Measurements from ENCODE around the gene COL20A1.

The COL20A1 gene

DNA sequence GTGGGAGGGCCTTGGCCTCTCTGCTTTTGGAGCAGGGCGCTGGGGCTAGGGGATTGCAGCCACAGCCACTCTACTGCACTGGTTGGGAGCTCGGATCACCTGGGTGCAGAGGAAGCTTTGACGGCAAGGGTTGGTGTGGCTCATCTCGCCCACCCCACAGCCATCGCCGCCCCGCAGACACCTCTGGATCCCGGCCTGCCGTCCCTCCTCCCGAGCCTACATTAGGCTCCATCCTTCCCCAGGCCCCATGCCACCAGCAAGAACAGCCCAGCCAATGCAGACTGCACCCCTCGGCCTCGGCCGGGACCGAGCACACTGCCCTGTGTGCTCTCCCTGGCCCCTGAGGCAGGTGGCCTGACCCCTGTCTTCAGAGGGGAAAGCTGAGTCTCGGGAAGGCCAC, 32.5 kb upstream of the COL20A1 start:
- no peak for DNase-seq (ENCODE audit: low read depth)
- TF ChIP-seq, protein P1, sequence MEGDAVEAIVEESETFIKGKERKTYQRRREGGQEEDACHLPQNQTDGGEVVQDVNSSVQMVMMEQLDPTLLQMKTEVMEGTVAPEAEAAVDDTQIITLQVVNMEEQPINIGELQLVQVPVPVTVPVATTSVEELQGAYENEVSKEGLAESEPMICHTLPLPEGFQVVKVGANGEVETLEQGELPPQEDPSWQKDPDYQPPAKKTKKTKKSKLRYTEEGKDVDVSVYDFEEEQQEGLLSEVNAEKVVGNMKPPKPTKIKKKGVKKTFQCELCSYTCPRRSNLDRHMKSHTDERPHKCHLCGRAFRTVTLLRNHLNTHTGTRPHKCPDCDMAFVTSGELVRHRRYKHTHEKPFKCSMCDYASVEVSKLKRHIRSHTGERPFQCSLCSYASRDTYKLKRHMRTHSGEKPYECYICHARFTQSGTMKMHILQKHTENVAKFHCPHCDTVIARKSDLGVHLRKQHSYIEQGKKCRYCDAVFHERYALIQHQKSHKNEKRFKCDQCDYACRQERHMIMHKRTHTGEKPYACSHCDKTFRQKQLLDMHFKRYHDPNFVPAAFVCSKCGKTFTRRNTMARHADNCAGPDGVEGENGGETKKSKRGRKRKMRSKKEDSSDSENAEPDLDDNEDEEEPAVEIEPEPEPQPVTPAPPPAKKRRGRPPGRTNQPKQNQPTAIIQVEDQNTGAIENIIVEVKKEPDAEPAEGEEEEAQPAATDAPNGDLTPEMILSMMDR (IDR thresholded peaks at IDR 0.05; ENCODE audit: low read depth, low read length, missing control alignments) = no peak
- no peak overlapping the region for H3K4me3 ChIP-seq (ENCODE audit: low read depth, low read length)

DNA sequence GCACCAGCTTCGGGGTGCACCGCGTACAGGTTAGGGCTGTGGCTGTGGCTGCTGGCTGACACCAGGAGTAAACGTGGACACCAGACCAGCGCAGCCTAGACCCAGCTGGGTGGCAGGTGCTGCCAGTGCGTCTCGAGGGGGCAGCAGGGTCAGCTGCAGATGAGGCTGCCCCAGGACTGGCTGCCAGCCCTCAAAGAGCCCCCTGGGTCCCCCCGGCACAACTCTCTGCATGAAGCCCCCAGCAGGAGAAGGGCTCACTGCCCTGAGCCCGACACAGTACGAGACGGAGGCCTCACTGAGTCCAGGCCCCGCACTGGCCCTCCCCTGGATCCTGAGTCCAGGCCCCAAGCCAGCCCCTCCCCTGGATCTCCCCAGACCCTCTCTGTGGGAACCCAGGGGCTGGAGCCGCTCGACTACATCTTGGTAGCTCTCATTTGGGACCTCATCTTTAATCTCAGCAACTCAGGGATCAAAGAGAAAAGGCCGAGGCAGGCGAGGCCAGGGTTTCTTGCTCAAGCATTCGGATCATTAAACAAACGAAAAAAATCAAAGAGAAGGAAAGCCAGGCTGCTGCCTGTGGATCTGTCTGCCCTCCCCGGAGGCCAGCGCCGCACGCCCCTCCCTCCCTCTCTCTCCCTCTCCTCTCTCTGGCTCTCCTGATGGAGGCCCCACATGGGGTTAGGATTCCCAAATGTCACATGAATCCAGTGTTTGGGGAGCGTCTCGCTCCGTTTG, 31.8 kb upstream of the COL20A1 start:
- no peak for DNase-seq (ENCODE audit: low read depth)
- TF ChIP-seq, protein P1 (IDR thresholded peaks at IDR 0.05; ENCODE audit: low read depth, low read length, missing control alignments) = no peak
- H3K4me3 ChIP-seq (ENCODE audit: low read depth, low read length) = no peak overlapping the region

DNA sequence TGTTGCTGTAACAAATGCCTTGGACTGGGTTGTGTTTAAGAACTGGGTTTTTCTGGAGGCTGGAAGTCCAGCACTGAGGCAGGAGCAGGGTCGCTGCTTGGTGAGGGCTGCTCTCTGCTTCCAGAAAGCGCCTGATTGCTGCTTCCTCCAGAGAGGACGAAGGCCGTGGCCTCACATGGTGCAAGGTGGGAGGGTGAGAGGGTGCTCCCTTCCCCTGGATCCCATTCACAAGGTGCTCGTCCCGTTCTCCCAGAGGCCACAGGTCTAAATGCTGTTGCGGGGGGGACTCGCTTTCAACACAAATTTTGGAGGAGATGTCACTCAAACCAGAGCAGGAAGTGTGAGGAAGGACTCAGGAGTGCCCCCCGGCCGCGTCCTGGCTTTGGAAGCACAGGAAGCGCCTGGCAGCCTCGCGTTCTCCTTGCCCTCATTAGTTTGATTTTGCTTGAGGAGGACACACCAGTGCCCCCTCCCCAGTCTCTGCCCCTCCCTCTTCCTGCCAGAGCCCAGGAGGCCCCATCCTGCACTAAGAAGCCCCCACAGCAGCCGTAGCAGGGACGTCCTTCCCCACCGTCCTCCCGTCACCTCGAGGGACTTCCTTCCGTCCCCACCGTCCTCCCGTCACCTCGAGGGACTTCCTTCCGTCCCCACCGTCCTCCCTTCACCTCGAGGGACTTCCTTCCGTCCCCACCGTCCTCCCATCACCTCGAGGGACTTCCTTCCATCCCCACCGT, 31.0 kb upstream of the COL20A1 start:
- DNase-seq (ENCODE audit: low read depth) = no peak
- no peak overlapping the region for H3K4me3 ChIP-seq (ENCODE audit: low read depth, low read length)
- TF ChIP-seq, protein P1 (IDR thresholded peaks at IDR 0.05; ENCODE audit: low read depth, low read length, missing control alignments) = no peak

DNA sequence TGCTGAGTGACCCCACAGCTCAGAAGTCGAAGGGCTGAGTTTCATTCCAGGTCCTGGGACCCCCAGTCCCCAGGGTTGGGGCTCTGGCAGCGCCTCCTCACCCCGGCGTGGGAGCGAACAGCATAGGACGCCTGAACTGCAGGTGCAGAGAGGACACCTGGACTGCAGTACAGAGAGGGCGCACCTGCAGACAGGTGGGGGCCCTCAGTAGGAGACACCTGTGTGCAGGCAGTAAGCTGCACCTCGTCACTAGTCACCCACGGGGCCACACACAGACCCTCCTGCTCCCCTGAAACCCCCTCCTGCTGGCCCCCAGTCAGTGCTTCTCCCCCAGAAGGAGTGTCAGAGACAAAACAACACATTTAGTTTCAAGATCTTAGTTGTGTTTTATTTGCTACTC, 30.1 kb upstream of the COL20A1 start:
- DNase-seq (ENCODE audit: low read depth) = no peak
- TF ChIP-seq, protein P1 (IDR thresholded peaks at IDR 0.05; ENCODE audit: low read depth, low read length, missing control alignments) = no peak
- no peak overlapping the region for H3K4me3 ChIP-seq (ENCODE audit: low read depth, low read length)

DNA sequence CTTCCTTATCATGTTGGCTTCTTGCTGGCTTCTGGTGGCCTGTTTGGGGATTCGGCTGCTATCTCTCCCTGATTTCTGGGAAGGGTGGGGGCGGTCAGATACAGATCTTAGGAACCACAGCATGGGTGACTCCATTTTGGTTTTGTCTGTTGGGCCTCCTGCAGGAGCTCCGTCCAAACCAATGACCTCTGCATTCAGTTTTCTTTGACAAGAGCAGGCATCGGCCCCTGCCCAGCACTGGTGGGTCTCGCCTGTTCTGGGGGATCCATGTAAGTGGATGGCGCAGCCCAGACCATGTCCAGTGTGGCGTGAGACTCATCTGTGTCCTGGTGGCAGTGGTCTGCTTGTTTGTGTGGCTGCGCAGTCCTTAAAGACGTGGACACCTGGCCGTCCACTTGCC, 29.0 kb upstream of the COL20A1 start:
- no peak overlapping the region for H3K4me3 ChIP-seq (ENCODE audit: low read depth, low read length)
- DNase-seq (ENCODE audit: low read depth) = no peak
- TF ChIP-seq, protein P1 (IDR thresholded peaks at IDR 0.05; ENCODE audit: low read depth, low read length, missing control alignments) = no peak

DNA sequence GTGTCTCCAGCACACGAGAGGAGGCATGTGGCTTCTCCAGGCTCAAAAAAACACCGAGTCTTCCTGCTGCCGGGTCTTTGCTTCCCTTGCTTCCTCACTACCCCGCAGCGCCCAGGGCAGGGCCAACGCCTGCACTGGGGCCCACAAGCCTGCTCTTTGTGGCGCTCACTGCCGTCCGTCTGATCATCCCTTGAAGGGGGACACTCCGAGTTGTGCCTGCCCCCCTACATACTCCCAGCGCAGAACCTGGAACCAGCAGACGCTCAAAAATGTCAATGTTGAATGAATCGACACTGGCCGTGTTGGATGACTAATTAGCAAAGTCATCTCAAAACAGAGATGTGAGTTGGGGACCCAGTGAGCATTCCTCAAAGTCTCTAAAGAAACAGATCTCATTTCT, 28.5 kb upstream of the COL20A1 start:
- DNase-seq (ENCODE audit: low read depth) = no peak
- TF ChIP-seq, protein P1 (IDR thresholded peaks at IDR 0.05; ENCODE audit: low read depth, low read length, missing control alignments) = no peak
- H3K4me3 ChIP-seq (ENCODE audit: low read depth, low read length) = no peak overlapping the region
